NB4 (cell line): ENCODE data around the gene DEGS1.

ENCODE experiments used
- MAX ChIP-seq: IDR thresholded peaks from 2 replicates; pipeline ENCODE4 v1.6.1; 2011; ENCODE audit warnings: low read depth, low read length
- POLR2A ChIP-seq: IDR thresholded peaks from 2 replicates; pipeline ENCODE4 v1.6.1; 2011; ENCODE audit warnings: mild to moderate bottlenecking; ENCODE audit not compliant: insufficient read length; ENCODE audit errors: extremely low read depth
- TF ChIP-seq, protein P1 (sequence below): IDR thresholded peaks from one replicate; pipeline ENCODE4 v1.5.1; 2012; ENCODE audit warnings: low read depth, low read length

DNA sequence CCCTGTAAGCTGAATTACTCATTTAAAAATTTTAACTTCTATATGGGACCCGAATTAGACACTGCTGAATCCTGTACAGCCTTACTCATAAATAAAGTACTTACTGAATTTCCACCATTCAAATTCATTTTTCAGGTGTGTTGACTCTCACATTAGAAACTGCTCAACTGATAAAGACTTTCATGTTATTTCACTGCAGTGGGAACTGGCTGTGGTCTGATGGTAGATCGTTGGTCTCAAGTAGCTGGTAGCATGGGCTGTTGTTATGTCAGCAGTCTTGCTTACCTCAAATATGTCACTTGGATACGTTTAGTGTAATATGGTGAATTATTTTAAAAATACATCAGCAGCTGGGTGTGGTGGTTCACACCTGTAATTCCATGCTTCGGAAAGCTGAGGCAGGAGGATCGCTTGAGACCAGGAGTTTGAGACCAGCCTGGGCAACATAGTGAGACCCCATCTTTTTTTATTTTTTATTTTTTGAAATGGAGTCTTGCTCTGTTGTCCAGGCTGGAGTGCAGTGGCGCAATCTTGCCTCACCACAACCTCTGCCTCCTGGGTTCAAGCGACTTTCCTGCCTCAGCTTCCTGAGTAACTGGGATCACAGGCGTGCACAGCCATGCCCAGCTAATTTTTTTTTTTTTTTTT is 10.4 kb downstream of the DEGS1 start:
- TF ChIP-seq, protein P1, sequence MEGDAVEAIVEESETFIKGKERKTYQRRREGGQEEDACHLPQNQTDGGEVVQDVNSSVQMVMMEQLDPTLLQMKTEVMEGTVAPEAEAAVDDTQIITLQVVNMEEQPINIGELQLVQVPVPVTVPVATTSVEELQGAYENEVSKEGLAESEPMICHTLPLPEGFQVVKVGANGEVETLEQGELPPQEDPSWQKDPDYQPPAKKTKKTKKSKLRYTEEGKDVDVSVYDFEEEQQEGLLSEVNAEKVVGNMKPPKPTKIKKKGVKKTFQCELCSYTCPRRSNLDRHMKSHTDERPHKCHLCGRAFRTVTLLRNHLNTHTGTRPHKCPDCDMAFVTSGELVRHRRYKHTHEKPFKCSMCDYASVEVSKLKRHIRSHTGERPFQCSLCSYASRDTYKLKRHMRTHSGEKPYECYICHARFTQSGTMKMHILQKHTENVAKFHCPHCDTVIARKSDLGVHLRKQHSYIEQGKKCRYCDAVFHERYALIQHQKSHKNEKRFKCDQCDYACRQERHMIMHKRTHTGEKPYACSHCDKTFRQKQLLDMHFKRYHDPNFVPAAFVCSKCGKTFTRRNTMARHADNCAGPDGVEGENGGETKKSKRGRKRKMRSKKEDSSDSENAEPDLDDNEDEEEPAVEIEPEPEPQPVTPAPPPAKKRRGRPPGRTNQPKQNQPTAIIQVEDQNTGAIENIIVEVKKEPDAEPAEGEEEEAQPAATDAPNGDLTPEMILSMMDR = no peak
- no peak for TF ChIP-seq POLR2A
- TF ChIP-seq MAX = no peak
